ENCODE results near the gene EML4.
"Not testable (repeated sequence)": the region's sequence is repeated elsewhere in the genome, so short reads cannot be mapped to it uniquely, and the experiment has no call there.

GRCh38 chr2:42130858-42131257 lies 38.3 kb upstream of the EML4 start:
- not testable (repeated sequence) for TF ChIP-seq POLR2A, CTCF, EP300 (IDR thresholded peaks at IDR 0.05)

All from ovary (tissue), 3 donors.